IMR-90 (cell line): ENCODE results near the gene HRH4. TPM values are rescaled to one million over a fixed set of nuclear protein-coding genes. Genes with fewer than 3 reads are reported as not detected.

ENCODE experiments used
- ATAC-seq: fragments of 200-7000 bp; cut with Tn5 transposase; 2 replicates; pipeline ENCODE4 v1.9.1; 2020; ENCODE audit warnings: low read depth, mild to moderate bottlenecking, moderate library complexity
- BruUV-seq: library from RNA; stranded (reverse); fragments of 400-500 nt; replicated peaks from 2 replicates; lab custom pipeline; 2021; lab: Mats Ljungman, UMichigan
- CTCF ChIA-PET: fragments of 300-600 bp; formaldehyde crosslinking; extraction: SDS; loops from one replicate; lab custom pipeline; 2021; ENCODE audit warnings: antibody characterized with exemption; lab: Yijun Ruan, JAX
- POLR2A ChIA-PET: fragments of 300-600 bp; sonication (Branson Sonifier 250); formaldehyde crosslinking; loops from one replicate; lab custom pipeline; 2022; ENCODE audit warnings: antibody characterized with exemption; ENCODE audit not compliant: unreplicated experiment; lab: Charles Lee
- DNase-seq: peaks from one replicate; pipeline ENCODE4 v3.0.0; 2013
- H2AFZ ChIP-seq: replicated peaks from 2 replicates; pipeline ENCODE3; 2013; ENCODE audit warnings: low read length, mild to moderate bottlenecking; ENCODE audit not compliant: poor library complexity
- H2AK5ac ChIP-seq: 2 replicates; pipeline ENCODE4 v1.6.1; 2013; ENCODE audit warnings: low read depth, low read length, inconsistent platforms
- H2AK9ac ChIP-seq: replicated peaks from 2 replicates; pipeline ENCODE3; 2013; ENCODE audit warnings: mild to moderate bottlenecking, low read depth, low read length, moderate library complexity; ENCODE audit not compliant: poor library complexity
- H2BK120ac ChIP-seq: 2 replicates; pipeline ENCODE4 v1.6.1; 2013; ENCODE audit warnings: low read depth, low read length, inconsistent platforms
- H2BK15ac ChIP-seq: 3 replicates; pipeline ENCODE4 v1.6.1; 2013; ENCODE audit warnings: low read depth, low read length, inconsistent platforms
- H2BK20ac ChIP-seq: 2 replicates; pipeline ENCODE4 v1.6.1; 2013; ENCODE audit warnings: low read depth, mild to moderate bottlenecking, inconsistent platforms, low read length, moderate library complexity
- H2BK5ac ChIP-seq: 2 replicates; pipeline ENCODE4 v1.6.1; 2013; ENCODE audit warnings: mild to moderate bottlenecking, low read depth, low read length, inconsistent platforms; ENCODE audit not compliant: poor library complexity, severe bottlenecking
- H3K14ac ChIP-seq: replicated peaks from 2 replicates; pipeline ENCODE4 v1.6.1; 2013; ENCODE audit warnings: low read depth, low read length, inconsistent platforms
- H3K18ac ChIP-seq: 2 replicates; pipeline ENCODE4 v1.6.1; 2013; ENCODE audit warnings: low read depth, low read length, control low read depth
- H3K23ac ChIP-seq: 2 replicates; pipeline ENCODE4 v1.6.1; 2013; ENCODE audit warnings: low read depth, low read length, inconsistent platforms
- H3K27ac ChIP-seq: 2 replicates; pipeline ENCODE4 v1.5.1; 2013; ENCODE audit warnings: mild to moderate bottlenecking, control low read depth, low read length; ENCODE audit not compliant: insufficient read depth
- H3K27me3 ChIP-seq: 2 replicates; pipeline ENCODE4 v1.6.1; 2013; ENCODE audit warnings: low read length; ENCODE audit not compliant: control insufficient read depth, insufficient read depth
- H3K36me3 ChIP-seq: 2 replicates; pipeline ENCODE4 v1.6.1; 2013; ENCODE audit warnings: low read length, mixed read lengths; ENCODE audit not compliant: control insufficient read depth, insufficient read depth
- H3K4ac ChIP-seq: 2 replicates; pipeline ENCODE4 v1.6.1; 2013; ENCODE audit warnings: low read depth, low read length, inconsistent platforms
- H3K4me1 ChIP-seq: 2 replicates; pipeline ENCODE4 v1.6.1; 2013; ENCODE audit warnings: low read length, mixed read lengths; ENCODE audit not compliant: control insufficient read depth, insufficient read depth
- H3K4me2 ChIP-seq: 2 replicates; pipeline ENCODE4 v1.6.1; 2013; ENCODE audit warnings: low read depth, mild to moderate bottlenecking, control low read depth, low read length, moderate library complexity
- H3K4me3 ChIP-seq: 2 replicates; pipeline ENCODE4 v1.5.1; 2013; ENCODE audit warnings: low read depth, mild to moderate bottlenecking, control low read depth, low read length, moderate library complexity; ENCODE audit not compliant: insufficient read depth
- H3K56ac ChIP-seq: 2 replicates; pipeline ENCODE4 v1.6.1; 2013; ENCODE audit warnings: low read length, inconsistent platforms; ENCODE audit not compliant: insufficient read depth; ENCODE audit errors: extremely low read depth
- H3K79me1 ChIP-seq, 2 experiments: 2 replicates each; pipeline ENCODE4 v1.6.1; 2013; ENCODE audit warnings: low read length in 2 of 2, inconsistent platforms in 1 of 2, low read depth in 1 of 2
- H3K9ac ChIP-seq: 2 replicates; pipeline ENCODE4 v1.6.1; 2013; ENCODE audit warnings: low read depth, low read length, control low read depth
- H3K9me1 ChIP-seq: 2 replicates; pipeline ENCODE4 v1.6.1; 2013; ENCODE audit warnings: low read length, inconsistent platforms; ENCODE audit not compliant: insufficient read depth
- H3K9me3 ChIP-seq: 2 replicates; pipeline ENCODE4 v1.6.1; 2013; ENCODE audit warnings: low read length; ENCODE audit not compliant: control insufficient read depth, insufficient read depth
- H4K20me1 ChIP-seq: 2 replicates; pipeline ENCODE4 v1.6.1; 2013; ENCODE audit warnings: low read length, inconsistent platforms; ENCODE audit not compliant: insufficient read depth
- H4K5ac ChIP-seq: 2 replicates; pipeline ENCODE4 v1.6.1; 2013; ENCODE audit warnings: mild to moderate bottlenecking, low read depth, low read length, control low read depth
- H4K8ac ChIP-seq, 2 experiments: 2 replicates each; pipeline ENCODE4 v1.6.1; 2013; ENCODE audit warnings: low read depth in 2 of 2, low read length in 2 of 2, control low read depth in 1 of 2, inconsistent platforms in 1 of 2
- H4K91ac ChIP-seq: 2 replicates; pipeline ENCODE4 v1.6.1; 2013; ENCODE audit warnings: low read depth, low read length, inconsistent platforms; ENCODE audit not compliant: insufficient read depth
- BHLHE40 ChIP-seq: fragments of 150-350 bp; IDR thresholded peaks from 2 replicates; pipeline ENCODE4 v1.6.1; 2016; ENCODE audit warnings: mild to moderate bottlenecking, low read depth, low read length
- CEBPB ChIP-seq: IDR thresholded peaks from 2 replicates; pipeline ENCODE4 v1.6.1; 2012; ENCODE audit warnings: low read depth, low read length, improper control_type of control experiment
- FOS ChIP-seq: fragments of 150-350 bp; IDR thresholded peaks from 2 replicates; pipeline ENCODE4 v1.6.1; 2016; ENCODE audit warnings: low read depth, low read length
- MAFK ChIP-seq: IDR thresholded peaks from 2 replicates; pipeline ENCODE4 v1.6.1; 2012; ENCODE audit warnings: low read depth, low read length, improper control_type of control experiment
- MAZ ChIP-seq: IDR thresholded peaks from 2 replicates; pipeline ENCODE4 v1.6.1; 2012; ENCODE audit warnings: low read depth, mild to moderate bottlenecking, low read length, improper control_type of control experiment, moderate library complexity, borderline replicate concordance
- MXI1 ChIP-seq: IDR thresholded peaks from 2 replicates; pipeline ENCODE4 v1.6.1; 2012; ENCODE audit warnings: low read depth, mild to moderate bottlenecking, low read length, moderate library complexity, borderline replicate concordance
- POLR2A ChIP-seq: IDR thresholded peaks from 2 replicates; pipeline ENCODE4 v1.6.1; 2012; ENCODE audit warnings: mild to moderate bottlenecking, low read depth, low read length
- RAD21 ChIP-seq: IDR thresholded peaks from 2 replicates; pipeline ENCODE4 v1.6.1; 2012; ENCODE audit warnings: low read length, improper control_type of control experiment
- SMC3 ChIP-seq: fragments of 150-350 bp; IDR thresholded peaks from 2 replicates; pipeline ENCODE4 v1.6.1; 2016; ENCODE audit warnings: low read depth, mild to moderate bottlenecking, antibody characterized with exemption, low read length, moderate library complexity
- WGBS, 2 experiments: methylation state at CpG; one replicate each; pipeline versions ENCODE4 v1.1.5 to v1.1.7; 2013; ENCODE audit warnings: missing lambda C conversion rate in 2 of 2; ENCODE audit not compliant: insufficient read length in 1 of 2; ENCODE audit errors: extremely low coverage in 2 of 2; 5-methylcytosine and 5-hydroxymethylcytosine counted together
- dilution Hi-C: fragments of 300-500 bp; cut with HindIII; formaldehyde crosslinking; loops from one replicate; pipeline ENCODE4 v1.14.3; 2018; ENCODE audit warnings: low sequenced_read_pairs; ENCODE audit not compliant: unreplicated experiment
- in situ Hi-C: fragments of 300-500 bp; cut with MboI; formaldehyde crosslinking; loops from 3 replicates; pipeline ENCODE4 v1.14.3; 2019; ENCODE audit warnings: low sequenced_read_pairs, inconsistent platforms, mixed read lengths
- intact Hi-C: fragments of 100-400 bp; cut with micrococcal nuclease; formaldehyde crosslinking; loops from 2 replicates; pipeline ENCODE4 v1.10.0; 2022
- polyA plus RNA-seq, 3 experiments: library from polyadenylated mRNA; depleted of rRNA; stranded (reverse); fragments of >200 nt; gene quantifications; 2 replicates each; pipeline ENCODE4 v1.2.3, GENCODE V29; 2012; ENCODE audit warnings: low replicate concordance in 1 of 3
- total RNA-seq: library from RNA; depleted of rRNA; stranded (reverse); fragments of >200 nt; gene quantifications from 2 replicates; pipeline ENCODE4 v1.2.3, GENCODE V29; 2012
- TF ChIP-seq, protein P1 (sequence below): fragments of 150-350 bp; IDR thresholded peaks from 2 replicates; pipeline ENCODE4 v1.6.1; 2016; ENCODE audit warnings: low read depth, mild to moderate bottlenecking, low read length, moderate library complexity, borderline replicate concordance
- TF ChIP-seq, protein P2 (sequence below): fragments of 150-350 bp; IDR thresholded peaks from 2 replicates; pipeline ENCODE4 v1.6.1; 2017; ENCODE audit warnings: mild to moderate bottlenecking, antibody characterized with exemption, low read length, low read depth
- TF ChIP-seq, protein P3 (sequence below): conservative IDR thresholded peaks from 2 replicates; pipeline ENCODE4 v1.5.1; 2012; ENCODE audit warnings: mild to moderate bottlenecking, low read depth, low read length, improper control_type of control experiment

Gene HRH4
- total and polyA plus RNA-seq, 2 of the 4 experiments (the other 2 are of a cell fraction), result not detected

DNA sequence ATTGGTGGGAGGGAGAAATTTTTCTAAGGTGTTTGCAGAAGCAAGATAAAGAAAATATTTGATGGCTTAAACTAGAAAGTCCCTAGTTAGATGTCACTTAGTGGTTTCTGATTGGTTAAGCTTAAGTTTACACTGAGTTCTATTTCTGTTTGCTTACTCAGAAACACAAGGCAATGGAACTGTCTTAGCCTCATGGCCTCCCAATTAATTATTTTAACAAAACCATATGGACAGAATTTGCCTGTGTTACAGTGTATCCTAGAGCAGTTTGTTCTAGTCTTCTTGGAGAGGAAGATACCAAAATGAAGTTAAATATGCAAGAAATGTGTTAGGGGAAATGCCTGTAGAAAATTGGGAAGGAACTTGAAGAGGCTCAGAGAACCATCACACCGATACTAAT, 38.6 kb upstream of the HRH4 start:
- BruUV-seq, result no TSS peak
- Histone ChIP-seq H3K4me1 (no peaks in the 10 kb centered on the region; the same call in 1 of the 2 replicates), H3K9me3 (no peaks in the 10 kb centered on the region), H3K4me2 (no peak overlapping the region), H2AFZ (no peak overlapping the region), H3K27ac (no peak overlapping the region), H3K9me1 (no peaks in the 10 kb centered on the region), H4K20me1 (no peaks in the 10 kb centered on the region), H4K5ac (no peak overlapping the region), H3K4ac (no peak overlapping the region), H2BK15ac (no peak overlapping the region), H3K14ac (no peak overlapping the region), H2BK20ac (no peak overlapping the region), H3K23ac (no peak overlapping the region), H3K56ac (no peak overlapping the region), H3K79me1 (peaks cover under 1 to 6% of the 10 kb centered on the region in 2 experiments; a peak in 2 of 4 replicates), H4K8ac (no peak overlapping the region), H2AK5ac (no peak overlapping the region), H2BK5ac (no peak overlapping the region), H3K4me3 (no peak overlapping the region), H3K9ac (no peak overlapping the region), H4K91ac (no peak overlapping the region), H3K36me3 (no peaks in the 10 kb centered on the region), H3K27me3 (peaks cover 11% of the 10 kb centered on the region), H3K18ac (no peak overlapping the region), H2AK9ac (no peak overlapping the region), H2BK120ac (no peak overlapping the region)
- dilution Hi-C loops (no loop called here), intact Hi-C loops (no loop called here), in situ Hi-C loops (no loop called here)
- ChIA-PET POLR2A (no interaction called here), CTCF (no interaction called here)
- DNase-seq (no peak), ATAC-seq (no peak)
- WGBS, 2 experiments, result 100% methylated on average over 1 of the region's 1 CpG; no CpG with 5 or more reads in 1 of the 2 experiments
- TF ChIP-seq, protein P1, sequence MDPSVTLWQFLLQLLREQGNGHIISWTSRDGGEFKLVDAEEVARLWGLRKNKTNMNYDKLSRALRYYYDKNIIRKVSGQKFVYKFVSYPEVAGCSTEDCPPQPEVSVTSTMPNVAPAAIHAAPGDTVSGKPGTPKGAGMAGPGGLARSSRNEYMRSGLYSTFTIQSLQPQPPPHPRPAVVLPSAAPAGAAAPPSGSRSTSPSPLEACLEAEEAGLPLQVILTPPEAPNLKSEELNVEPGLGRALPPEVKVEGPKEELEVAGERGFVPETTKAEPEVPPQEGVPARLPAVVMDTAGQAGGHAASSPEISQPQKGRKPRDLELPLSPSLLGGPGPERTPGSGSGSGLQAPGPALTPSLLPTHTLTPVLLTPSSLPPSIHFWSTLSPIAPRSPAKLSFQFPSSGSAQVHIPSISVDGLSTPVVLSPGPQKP, result no peak
- TF ChIP-seq RAD21, result no peak
- no peak for TF ChIP-seq BHLHE40
- TF ChIP-seq MXI1, result no peak
- TF ChIP-seq MAZ, result no peak
- no peak for TF ChIP-seq MAFK
- TF ChIP-seq, protein P2, sequence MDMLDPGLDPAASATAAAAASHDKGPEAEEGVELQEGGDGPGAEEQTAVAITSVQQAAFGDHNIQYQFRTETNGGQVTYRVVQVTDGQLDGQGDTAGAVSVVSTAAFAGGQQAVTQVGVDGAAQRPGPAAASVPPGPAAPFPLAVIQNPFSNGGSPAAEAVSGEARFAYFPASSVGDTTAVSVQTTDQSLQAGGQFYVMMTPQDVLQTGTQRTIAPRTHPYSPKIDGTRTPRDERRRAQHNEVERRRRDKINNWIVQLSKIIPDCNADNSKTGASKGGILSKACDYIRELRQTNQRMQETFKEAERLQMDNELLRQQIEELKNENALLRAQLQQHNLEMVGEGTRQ, result no peak
- TF ChIP-seq SMC3, result no peak
- TF ChIP-seq POLR2A, result no peak
- TF ChIP-seq FOS, result no peak
- TF ChIP-seq, protein P3, sequence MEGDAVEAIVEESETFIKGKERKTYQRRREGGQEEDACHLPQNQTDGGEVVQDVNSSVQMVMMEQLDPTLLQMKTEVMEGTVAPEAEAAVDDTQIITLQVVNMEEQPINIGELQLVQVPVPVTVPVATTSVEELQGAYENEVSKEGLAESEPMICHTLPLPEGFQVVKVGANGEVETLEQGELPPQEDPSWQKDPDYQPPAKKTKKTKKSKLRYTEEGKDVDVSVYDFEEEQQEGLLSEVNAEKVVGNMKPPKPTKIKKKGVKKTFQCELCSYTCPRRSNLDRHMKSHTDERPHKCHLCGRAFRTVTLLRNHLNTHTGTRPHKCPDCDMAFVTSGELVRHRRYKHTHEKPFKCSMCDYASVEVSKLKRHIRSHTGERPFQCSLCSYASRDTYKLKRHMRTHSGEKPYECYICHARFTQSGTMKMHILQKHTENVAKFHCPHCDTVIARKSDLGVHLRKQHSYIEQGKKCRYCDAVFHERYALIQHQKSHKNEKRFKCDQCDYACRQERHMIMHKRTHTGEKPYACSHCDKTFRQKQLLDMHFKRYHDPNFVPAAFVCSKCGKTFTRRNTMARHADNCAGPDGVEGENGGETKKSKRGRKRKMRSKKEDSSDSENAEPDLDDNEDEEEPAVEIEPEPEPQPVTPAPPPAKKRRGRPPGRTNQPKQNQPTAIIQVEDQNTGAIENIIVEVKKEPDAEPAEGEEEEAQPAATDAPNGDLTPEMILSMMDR, result no peak
- no peak for TF ChIP-seq CEBPB
